Suppressor macrophage treated with lipopolysaccharide for 1 hour (primary cell): ENCODE data around the gene CDO1.
A peak's percentile ranks its signal among the peaks of the same experiment; 100 is the strongest.

Experiments used
- DNase-seq, 3 donors: peaks; one replicate each; pipeline ENCODE4 v3.0.0-alpha.2; 2020 to 2022

The CDO1 gene

DNA sequence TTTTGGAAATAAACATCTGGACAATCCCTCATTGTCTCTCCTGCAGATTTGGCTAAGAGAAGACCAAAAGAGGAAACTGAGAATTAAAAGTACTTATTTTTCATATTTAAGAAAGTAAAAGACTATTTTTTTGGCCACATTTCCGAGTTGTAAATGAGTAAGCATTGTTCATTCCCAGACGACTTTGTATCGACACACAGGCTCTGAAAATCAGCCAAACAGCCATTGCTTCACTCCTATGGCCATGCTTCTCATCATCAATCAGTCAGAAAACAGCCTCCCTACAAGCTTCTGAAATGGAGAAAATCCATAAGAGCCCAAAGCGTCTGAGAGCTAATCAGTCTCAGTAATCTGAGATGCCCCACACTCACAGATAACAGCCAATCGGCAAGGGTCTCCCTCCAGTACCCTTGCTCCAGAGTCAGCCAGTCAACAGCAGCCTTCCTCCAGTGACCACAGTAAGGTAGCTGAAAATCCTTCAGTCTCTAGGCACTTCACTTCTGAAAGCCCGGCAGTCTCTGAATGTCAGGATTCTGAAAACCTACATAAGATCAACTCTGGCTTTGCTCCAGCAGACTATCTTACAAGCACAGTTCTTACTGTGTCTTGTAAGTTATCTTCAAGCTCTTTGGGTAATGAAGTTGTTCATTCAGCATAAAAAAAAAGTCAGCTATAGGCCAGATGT is 30.9 kb downstream of the CDO1 start:
- DNase-seq = no peak

DNA sequence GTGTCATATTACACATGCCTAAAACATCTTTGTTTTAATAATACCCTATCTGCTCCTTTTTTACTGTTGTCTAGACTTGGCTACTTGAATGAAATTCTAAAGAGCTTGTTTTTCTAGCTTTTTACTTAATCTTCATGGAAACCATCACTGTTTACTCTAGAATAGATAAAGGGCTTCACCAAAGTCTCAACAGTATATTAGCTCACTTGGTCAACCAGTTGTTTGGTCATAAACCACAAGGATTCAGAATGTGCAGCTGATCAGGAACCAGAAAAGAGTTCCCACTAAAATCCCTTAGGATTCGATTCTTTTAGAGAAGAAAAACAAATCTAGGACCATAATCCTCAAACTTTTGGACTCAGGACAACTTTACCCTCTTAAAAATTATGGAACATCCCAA is 38.0 kb downstream of the CDO1 start:
- no peak for DNase-seq

- no peak for DNase-seq
These were observed 39.5 kb downstream of the CDO1 start for GRCh38 chr5:115776989-115777388.

- no peak for DNase-seq
These were observed 40.5 kb downstream of the CDO1 start for GRCh38 chr5:115775999-115776398.

- no peak for DNase-seq
These were observed 41.8 kb downstream of the CDO1 start for GRCh38 chr5:115774684-115775083.

DNA sequence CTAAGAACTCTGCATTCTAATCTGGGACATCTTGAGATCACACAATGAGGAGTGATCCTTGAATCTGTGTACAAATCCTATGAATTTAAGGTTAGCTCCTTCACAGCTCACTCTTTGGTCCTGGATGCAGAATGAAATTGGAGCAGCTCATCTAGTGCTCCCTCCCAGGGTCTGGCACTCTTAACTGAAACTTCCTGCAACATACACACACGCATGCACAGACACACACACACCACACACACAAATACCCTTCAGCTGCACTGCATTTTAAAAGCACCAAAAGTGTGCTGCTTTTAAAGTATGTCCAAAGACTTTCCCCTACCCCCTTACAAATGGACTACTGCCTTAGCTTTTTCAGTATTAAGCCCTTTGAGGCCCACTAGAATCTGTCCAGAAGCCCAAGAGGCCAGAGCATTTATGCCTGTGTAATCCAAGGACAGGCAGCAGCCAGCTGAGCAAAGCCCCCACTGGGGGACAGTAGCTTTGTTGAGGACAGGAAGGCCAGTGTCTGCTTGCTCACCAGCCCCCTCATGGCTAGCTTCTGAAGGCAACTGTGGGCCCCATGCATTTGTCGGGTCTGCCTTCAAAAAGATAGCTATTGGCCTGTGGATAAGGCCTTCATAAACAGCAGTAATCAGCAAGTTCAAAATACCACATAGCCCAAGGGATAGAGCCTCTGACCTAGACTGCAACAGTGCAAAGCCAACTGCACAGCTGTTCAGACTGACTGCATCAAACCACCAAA is 43.6 kb downstream of the CDO1 start:
- no peak for DNase-seq

DNA sequence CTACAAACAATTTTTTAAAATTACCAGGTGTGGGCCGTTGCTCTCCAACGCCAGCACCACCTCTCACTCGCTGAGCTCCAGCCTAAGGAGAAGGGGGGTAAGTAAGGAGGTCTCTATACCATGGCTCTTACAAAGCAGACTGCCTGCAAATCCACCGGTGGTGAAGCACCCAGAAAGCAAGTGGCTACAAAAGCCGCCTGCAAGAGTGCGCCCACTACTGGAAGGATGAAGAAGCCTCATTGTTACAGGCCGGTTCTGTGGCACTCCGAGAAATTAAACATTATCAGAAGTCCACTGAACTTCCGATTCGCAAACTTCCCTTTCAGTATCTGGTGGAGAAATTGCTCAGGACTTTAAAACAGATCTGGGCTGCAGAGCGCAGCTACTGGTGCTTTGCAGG is 46.0 kb downstream of the CDO1 start:
- peak; percentile 21 to 24 (median 22) for DNase-seq

DNA sequence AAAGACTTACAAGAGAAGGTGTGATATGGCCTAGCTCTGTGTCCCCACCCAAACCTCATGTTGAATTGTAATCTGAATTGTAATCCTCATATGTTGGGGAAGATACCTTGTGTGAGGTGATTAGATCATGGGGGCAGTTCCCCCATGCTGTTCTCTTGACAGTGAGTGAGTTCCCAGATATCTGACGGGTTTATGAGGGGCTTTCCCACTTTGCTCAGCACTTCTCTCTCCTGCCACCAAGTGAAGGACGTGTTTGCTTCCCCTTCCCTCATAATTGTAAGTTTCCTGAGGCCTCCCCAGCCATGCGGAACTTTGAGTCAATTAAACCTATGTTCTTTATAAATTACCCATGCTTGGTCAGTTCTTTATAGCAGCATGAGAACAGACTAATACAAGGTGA is 49.0 kb downstream of the CDO1 start:
- DNase-seq = peak in 2 of 3 donors; percentile 15 to 21

GRCh38 chr5:115766608-115767007 is 49.9 kb downstream of the CDO1 start:
- DNase-seq = no peak

GRCh38 chr5:115758356-115758755 is 58.1 kb downstream of the CDO1 start:
- DNase-seq = no peak

DNA sequence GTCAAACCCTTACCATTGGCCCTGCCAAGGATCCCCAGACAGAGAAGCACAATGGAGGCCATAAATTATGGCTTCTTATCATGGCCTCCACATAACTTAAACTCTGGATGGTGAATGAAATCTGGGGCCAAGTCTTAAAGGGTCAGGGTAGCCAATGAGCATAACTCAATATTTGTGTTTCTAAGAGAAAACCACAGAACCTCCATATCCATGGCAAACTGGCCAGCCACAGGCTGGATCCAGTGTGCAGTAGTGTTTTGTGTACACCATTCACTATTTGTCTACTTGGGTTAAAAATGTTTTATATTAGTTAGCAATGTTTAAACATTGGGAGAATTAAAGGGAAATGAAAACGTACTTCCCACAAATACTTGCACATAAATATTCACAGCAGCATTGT is 60.8 kb downstream of the CDO1 start:
- no peak for DNase-seq
